ENCODE measurements around the gene ITSN1.

ITSN1 gene

DNA sequence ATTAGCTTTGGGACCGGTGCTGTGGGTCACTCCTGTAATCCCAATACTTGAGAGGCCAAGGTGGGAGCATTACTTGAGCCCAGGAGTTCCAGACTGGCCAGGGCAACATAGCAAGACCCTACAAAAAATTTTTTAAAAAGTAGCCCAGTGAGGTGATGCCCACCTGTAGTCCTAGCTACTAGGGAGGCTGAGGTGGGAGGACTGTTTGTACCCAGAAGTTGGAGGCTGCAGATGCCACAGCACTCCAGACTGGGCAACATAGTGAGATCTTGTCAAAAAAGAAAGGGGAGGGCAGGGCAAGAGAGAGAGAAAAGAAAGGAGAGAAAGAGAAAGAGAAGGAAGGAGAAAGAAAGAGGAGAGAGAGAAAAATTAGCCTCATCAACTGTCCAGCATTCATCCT lies 6.3 kb downstream of the ITSN1 start:
- H3K27me3 ChIP-seq (replicated peaks) = no peaks in the 10 kb centered on the region
- no peak for DNase-seq
- TF ChIP-seq, protein P1, sequence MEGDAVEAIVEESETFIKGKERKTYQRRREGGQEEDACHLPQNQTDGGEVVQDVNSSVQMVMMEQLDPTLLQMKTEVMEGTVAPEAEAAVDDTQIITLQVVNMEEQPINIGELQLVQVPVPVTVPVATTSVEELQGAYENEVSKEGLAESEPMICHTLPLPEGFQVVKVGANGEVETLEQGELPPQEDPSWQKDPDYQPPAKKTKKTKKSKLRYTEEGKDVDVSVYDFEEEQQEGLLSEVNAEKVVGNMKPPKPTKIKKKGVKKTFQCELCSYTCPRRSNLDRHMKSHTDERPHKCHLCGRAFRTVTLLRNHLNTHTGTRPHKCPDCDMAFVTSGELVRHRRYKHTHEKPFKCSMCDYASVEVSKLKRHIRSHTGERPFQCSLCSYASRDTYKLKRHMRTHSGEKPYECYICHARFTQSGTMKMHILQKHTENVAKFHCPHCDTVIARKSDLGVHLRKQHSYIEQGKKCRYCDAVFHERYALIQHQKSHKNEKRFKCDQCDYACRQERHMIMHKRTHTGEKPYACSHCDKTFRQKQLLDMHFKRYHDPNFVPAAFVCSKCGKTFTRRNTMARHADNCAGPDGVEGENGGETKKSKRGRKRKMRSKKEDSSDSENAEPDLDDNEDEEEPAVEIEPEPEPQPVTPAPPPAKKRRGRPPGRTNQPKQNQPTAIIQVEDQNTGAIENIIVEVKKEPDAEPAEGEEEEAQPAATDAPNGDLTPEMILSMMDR (IDR thresholded peaks at IDR 0.05; ENCODE audit: low read depth, low read length, missing control alignments) = no peak
- H3K36me3 ChIP-seq (replicated peaks) = no peaks in the 10 kb centered on the region
- H3K27ac ChIP-seq = no peak overlapping the region
- in situ Hi-C loops (cut with HindIII; ENCODE audit: low pct_ligation_motif_present, low sequenced_read_pairs) = no loop called here
- no peak overlapping the region for H3K4me3 ChIP-seq (ENCODE audit: low read depth, low read length)

DNA sequence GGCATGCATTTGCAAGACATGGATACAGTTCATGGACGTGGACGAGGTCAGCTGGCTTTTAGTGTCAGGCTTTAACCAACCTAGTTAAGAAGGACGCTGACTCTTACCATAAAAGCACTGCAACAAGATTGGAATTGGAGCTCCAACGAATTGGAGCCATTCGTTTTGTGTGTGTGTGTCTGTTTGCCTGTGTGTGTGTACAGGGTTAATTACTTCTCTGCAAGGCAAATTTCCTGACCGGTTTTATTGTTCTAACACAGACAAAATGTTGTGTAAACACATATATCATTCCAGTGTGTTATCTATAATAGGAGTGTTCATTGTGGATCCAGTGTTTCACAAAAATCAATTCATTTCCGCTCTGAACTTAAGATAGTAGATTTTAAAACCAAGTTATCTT lies 7.9 kb downstream of the ITSN1 start:
- in situ Hi-C loops (cut with HindIII; ENCODE audit: low pct_ligation_motif_present, low sequenced_read_pairs) = no loop called here
- H3K36me3 ChIP-seq (replicated peaks) = no peaks in the 10 kb centered on the region
- no peak for DNase-seq
- no peak overlapping the region for H3K4me3 ChIP-seq (ENCODE audit: low read depth, low read length)
- TF ChIP-seq, protein P1 (IDR thresholded peaks at IDR 0.05; ENCODE audit: low read depth, low read length, missing control alignments) = no peak
- no peaks in the 10 kb centered on the region for H3K27me3 ChIP-seq (replicated peaks)
- H3K27ac ChIP-seq = no peak overlapping the region

DNA sequence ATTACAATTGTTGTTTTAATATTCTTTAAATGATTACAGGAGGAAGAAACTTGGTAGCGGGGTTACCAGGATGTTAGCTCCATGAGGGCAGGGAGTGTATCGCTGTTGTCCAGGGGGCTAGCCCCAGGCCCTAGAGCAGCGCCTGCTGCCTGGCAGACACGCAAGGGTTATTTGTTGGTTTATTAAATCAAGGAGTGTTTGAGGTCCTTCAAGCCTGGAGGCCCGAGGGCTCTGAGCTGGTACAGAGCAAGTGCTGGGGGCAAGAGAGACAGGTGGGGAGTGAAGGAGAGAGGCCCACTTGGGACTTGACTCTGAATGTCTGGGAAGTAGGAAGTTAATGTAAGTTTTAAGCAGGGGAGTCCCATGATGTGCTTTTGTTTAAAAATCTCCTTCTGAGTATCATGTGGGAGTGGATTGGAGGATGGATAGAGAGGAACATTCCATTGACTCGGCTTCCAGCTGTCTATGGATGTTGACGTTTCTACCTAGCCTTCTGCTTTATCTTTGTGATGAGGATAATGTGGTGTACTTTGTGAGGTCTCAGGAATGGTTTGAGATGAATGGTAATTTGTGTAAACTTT lies 8.7 kb downstream of the ITSN1 start:
- H3K27ac ChIP-seq = no peak overlapping the region
- no peak overlapping the region for H3K4me3 ChIP-seq (ENCODE audit: low read depth, low read length)
- DNase-seq = no peak
- no peaks in the 10 kb centered on the region for H3K36me3 ChIP-seq (replicated peaks)
- no peaks in the 10 kb centered on the region for H3K27me3 ChIP-seq (replicated peaks)
- in situ Hi-C loops (cut with HindIII; ENCODE audit: low pct_ligation_motif_present, low sequenced_read_pairs) = no loop called here
- TF ChIP-seq, protein P1 (IDR thresholded peaks at IDR 0.05; ENCODE audit: low read depth, low read length, missing control alignments) = no peak

DNA sequence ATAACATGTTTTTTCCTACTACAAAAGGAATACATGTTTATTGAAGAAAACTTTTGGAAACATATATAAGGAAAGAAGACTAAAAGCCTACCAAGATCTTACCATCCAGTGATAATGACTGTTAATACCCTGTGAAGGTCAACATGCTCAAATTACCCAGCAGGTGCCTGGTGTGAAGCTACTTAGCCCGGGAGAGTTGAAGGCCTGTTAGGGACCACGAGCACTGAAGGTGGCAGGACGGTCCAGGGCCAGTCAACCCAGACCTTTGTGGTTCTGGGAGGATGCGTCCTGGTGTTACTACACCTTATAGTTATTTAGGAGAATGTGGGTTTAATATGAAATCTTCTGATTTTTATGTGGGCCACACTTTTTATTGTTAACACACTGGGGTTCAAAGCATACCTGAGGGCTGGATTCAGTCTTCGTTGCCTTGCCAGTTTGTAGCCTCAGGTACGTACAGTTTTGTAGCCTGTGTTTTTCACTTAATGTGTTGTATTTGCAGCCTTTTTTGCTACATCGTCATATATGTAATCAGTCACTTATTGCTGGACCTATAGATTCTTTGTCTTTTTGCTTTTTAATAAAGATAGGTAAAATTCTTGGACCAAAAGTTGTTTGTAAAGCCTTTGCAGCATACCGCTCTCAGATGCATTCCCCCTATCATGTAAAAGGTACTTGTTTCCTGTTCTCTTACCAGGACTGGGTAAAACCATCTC lies 9.8 kb downstream of the ITSN1 start:
- DNase-seq = no peak
- Histone ChIP-seq H3K36me3 (replicated peaks) (no peaks in the 10 kb centered on the region), H3K27ac (no peak overlapping the region), H3K4me3 (ENCODE audit: low read depth, low read length) (no peak overlapping the region), H3K27me3 (replicated peaks) (no peaks in the 10 kb centered on the region)
- in situ Hi-C loops (cut with HindIII; ENCODE audit: low pct_ligation_motif_present, low sequenced_read_pairs) = no loop called here
- TF ChIP-seq, protein P1 (IDR thresholded peaks at IDR 0.05; ENCODE audit: low read depth, low read length, missing control alignments) = no peak

DNA sequence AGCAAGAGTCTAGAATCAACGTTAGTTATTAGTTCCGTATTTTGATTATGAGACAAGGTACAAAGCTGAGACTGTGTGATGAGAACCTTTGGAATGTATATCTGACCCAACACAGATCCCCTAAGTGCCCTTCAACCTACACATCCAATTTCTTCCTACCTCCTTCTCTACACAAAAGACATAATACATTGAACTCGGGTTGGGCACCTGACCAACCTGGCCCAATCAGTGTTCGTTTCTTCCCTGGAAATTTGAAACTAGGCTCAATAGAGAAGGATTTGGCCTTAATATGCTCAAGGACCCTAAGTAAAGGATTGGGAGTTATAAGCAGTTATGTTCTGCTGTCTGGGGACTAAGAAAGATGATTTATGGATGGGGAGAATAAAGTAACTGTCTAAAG lies 12.1 kb downstream of the ITSN1 start:
- peaks cover 2% of the 10 kb centered on the region for H3K36me3 ChIP-seq (replicated peaks)
- DNase-seq = no peak

More for the DNA sequence above, 12.1 kb downstream of the ITSN1 start:
- Histone ChIP-seq H3K27ac (no peak overlapping the region), H3K4me3 (ENCODE audit: low read depth, low read length) (no peak overlapping the region), H3K27me3 (replicated peaks) (no peaks in the 10 kb centered on the region)
- in situ Hi-C loops (cut with HindIII; ENCODE audit: low pct_ligation_motif_present, low sequenced_read_pairs) = no loop called here
- TF ChIP-seq, protein P1 (IDR thresholded peaks at IDR 0.05; ENCODE audit: low read depth, low read length, missing control alignments) = no peak
